UCSD-AML1 (cell line): Measurements from ENCODE around the gene ADORA2B.

Experiments
- DNase-seq: peaks from one replicate; lab custom pipeline; 2025; ENCODE audit not compliant: unreplicated experiment; lab: John Stamatoyannopoulos, UW

ADORA2B gene

DNA sequence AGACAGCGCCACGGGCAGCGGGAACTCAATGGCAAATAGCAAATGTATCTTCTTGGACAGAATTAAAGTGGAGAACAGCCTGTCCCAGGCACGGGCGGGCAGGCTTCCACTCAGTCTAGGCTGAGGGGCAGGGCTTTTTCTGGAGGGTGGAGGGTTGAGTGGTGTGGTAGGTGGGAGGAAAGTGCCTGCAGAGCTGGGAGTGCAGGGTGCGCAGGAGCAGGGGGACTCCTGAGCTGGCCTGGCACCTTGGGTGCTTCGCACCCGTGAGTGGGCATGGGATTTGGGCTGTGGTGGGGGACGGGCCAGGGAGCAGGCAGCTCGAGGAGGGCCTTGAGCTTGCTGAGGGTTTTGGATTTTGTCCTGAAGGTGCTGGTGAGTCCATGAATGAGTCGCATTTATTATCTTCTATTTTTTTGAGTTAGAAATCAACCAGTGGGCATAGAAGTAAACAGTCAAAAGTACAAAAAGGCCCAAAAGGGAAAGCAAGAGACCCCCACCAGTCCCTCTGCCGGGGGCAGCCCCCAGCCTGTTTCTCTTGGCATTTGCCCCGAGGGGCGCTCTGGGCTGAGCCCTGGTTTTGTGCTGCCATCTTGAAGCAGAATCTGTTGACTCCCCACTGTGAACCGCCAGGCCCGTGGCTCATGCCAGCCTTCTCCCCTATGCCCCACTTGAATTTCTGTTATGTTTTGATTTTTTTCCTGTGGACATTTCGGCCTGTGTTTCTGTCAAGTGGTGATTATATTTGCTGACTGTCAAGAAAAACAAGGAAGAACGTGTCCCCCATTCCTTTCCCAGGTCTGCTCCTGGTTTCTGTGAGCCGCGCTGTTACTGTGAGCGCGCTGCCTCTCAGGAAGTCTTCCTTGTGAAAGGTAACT, 8.2 kb downstream of the ADORA2B start:
- DNase-seq = no peak

DNA sequence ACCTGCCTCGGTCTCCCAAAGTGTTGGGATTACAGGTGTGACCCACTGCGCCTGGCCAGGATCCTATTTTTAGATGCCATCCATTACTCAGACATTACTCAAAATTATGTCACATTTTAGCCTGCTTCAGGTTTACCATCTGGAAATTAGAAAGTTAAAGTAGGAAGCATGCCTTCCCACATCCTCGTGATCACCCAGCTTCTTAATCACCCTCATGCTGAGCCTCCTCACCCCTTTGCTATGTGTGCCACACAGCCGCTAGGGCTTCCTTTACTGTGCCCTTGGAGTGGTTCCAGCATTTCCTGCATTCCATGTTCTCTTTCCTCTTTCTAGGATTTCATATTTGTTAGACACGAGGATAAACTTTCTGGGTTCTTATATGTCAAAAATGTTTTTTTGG, 9.3 kb downstream of the ADORA2B start:
- no peak for DNase-seq

DNA sequence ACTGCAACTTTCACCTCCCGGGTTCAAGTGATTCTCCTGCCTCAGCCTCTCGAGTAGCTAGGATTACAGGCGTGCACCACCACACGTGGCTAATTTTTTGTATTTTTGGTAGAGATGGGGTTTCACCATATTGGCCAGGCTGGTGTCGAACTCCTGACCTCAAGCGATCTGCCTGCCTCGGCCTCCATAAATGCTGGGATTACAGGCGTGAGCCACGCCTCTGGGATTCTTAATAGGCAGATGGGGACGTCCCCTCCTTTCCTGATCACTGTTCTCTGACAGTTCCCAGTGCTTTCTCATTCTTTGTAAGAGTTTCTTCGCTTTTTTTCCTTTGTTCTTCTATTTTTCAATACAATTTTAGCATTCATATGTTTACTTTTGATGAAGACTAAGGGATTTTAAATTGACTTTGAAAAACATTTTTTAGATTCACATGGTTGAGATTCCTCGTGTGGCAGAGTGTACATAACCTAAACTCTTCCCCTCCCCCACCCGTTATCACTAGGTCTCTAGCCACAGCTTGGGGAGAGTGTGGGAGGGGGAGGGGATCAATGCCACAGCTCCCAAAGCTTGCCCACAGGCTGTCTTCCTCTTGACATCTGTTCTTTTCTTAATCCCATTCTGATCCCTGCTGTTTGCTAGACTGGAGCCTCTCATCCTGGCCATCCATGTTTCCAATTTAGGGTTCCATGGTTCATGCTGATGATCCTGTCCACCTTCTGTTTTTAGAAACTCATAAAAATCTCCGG, 11.0 kb downstream of the ADORA2B start:
- peak; percentile 35 for DNase-seq

DNA sequence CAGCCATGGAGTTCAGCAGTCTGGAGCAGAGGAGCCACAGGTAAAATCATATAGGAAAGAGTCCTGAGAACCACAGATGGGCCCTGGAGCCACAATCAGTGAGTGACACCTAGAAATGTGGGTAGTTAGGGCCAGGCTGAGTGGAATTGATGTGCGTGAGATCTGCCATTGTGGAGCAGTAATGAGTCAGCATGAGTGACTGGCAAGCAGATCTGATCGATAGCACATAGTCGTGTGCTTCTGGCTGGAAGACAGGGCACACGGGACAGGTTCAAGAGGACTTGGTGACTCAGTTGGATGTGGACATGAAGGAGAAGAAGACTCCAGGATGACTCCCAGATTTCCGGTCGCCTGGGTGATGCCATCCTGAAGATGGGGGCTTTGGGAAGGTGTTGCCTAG, 12.3 kb downstream of the ADORA2B start:
- DNase-seq = no peak

DNA sequence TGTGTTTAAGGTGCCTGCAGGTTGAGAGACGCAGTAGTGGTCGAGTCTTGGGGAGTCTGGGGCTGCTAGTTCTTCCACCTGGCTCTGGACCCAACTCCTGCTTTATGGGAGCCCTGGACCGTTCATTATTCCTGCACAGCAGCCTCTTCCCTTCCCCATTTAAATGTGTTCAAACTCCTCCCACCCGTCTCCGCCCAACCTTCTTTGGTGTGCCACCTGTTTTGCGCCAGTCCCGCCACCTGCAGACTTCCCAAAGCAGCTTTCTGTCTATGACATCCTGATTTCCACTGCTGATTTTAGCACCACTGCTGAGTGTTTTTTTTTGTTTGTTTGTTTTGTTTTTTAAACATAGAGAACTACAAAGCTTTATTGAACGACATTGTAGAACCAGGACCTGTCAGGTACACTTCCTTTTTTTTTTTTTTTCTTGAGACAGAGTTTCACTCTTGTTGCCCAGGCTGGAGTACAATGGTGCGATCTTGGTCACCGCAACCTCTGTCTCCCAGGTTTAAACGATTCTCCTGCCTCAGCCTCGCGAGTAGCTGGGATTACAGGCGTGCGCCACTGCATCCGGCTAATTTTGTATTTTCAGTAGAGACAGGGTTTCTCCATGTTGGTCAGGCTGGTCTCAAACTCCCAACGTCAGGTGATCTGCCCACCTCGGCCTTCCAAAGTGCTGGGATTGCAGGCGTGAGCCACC, 12.8 kb downstream of the ADORA2B start:
- DNase-seq = no peak

DNA sequence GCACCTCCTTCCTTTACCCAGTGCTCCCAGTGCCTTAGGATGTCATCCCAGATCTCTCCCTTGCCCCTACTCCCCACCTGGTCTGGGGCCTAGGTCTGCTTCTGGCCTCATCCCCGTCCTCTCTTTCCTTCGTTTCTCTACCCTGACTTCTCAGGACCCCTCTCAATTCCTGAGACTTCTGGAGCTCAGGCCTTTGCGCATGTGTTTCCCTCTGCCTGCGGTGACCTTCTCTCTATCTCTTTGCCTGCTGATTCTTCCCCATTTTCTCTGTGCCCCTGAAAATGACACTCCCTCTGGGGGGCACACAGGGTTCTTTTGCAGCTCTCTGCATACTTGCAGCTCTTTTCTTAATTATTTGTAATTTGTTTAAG, 13.5 kb downstream of the ADORA2B start:
- no peak for DNase-seq

DNA sequence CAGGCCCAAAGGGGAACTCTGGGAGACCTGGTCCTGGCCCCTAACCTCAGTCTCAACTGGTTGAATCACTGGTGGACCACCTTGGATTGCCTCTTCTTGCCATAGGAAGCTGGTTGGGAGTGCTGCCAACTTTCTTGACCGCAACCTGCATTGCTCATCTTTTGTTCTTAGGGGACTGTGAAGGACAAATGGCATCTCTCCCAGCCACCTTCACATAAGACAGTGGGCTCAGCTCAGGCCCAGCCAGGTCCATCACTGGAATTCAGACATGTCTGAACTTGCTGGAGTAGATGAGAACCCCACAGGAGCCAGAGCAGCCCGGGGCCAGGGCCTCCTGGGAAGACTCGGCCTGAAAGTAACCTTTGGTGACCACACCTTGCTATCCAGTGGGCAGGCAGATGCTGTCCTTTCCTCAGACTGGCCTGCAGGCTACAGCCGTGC, 18.8 kb downstream of the ADORA2B start:
- DNase-seq = no peak

DNA sequence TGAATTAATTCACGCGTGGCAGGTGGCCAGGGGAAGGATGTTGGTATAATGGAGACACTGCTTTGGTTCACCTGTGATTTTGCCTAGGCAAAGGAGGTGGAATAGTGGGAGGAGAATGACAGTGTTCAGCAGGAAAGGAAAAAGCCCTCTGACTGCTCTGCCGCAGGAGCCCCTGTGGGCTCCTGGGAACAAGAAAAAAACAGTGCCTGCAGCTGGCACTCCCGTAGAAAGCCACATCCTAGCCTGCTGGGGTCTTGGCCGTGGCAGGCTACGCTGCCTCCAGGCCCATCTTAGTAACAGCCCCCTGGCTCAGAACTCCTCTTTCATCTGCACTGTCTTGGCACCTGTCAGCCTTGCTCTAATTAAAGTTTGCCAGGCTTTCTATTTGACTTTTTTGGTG, 20.6 kb downstream of the ADORA2B start:
- no peak for DNase-seq

DNA sequence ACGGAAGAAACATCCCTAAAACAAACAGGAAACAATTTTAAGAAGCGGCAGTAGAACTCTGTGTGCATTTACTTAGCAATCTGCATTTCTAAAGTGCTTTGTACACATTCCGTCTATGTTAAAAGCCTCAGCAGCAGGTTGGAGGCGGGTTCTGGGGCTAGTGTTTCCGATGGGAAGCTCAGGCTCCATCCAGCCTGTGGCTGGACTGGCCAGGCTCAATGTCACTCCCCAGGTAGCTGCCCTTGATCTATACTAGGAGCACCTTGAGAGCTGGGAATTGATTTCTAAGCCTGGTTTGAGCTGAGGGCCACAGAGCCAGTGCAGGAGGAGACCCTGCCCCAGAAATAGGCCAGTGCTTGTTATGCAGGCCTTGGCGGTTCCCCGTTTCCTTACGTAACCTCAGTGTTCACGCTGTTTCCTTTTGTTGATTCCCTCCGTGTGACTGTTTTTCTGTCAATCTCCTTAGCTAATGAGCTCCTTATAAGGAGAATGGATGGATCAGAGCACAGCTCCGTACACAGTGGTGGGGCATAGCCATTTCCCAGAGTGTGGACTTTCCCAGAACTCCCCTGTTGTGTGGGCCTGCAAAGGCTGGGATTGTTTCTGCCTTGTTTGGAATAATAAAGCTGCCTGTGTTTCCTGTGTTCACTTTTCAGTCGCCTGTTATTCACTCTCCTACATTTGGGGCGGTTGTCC, 21.4 kb downstream of the ADORA2B start:
- DNase-seq = peak; percentile 49

DNA sequence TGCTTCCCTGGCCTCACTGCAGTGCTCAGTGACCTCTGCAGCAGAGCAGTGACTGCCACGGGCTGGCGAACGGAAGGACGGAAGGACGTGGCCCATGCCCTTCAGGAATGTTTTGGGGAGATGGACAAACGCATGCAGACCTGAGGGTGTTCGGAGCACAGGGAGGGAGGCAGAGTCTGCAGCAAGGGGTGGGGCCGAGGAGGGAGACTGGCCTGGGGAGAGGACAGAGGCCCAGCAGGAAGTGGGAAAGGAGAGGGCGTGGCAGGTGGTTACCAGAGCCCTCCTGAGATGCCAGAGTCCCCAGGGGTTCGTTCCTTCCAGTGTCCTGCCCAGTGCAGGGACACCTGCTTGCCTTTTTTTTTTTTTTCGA, 21.9 kb downstream of the ADORA2B start:
- peak; percentile 49 for DNase-seq

DNA sequence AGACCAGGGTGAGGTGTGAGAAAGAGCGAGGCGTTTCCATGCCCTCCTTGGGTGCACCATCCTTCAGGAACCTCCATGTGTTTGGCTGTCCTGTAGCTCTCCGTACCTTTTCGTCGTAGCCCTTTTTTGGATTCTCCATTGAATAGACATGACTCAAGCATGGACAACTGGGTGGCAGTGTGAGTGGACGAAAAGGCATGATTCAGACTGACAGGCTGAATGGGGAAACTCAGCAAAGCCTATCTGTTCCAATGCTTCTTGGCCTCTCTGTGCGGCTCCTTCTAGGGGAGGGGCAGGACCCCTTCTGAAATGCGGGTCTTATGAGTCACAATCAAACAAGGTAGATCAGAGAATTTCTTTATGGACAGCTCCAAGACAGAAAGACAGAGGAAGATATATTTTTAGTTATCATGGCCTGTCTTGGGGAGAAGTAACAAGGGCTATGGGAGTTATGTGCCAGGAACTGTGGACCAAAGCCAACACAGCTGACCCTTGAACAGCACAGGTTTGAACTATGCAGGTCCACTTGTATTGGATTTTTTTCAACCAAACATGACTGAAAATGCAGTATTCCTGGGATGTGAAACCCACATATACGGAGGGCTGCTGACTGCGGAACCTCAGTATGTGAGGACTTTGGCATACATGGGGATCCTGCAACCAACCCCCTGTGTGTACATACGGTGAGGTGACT, 22.9 kb downstream of the ADORA2B start:
- no peak for DNase-seq

DNA sequence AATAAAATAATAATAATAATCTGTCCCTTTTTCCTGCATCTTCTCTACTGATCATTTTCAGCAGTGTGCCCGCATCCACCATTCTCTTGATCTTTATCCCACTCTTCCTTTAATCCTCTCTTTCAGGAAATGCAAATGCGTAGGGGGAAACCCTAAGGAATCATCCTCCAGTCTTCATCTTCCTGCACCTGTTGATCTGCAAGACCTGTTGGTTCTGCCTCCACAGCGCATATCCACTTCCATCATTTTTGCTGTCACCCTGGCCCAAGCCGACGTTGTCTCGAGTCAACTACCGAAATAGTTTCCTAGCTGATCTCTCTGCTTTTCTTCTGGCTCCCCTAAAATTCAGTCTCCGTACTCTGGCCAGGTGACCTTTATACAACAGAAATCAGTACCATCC, 24.5 kb downstream of the ADORA2B start:
- DNase-seq = no peak

DNA sequence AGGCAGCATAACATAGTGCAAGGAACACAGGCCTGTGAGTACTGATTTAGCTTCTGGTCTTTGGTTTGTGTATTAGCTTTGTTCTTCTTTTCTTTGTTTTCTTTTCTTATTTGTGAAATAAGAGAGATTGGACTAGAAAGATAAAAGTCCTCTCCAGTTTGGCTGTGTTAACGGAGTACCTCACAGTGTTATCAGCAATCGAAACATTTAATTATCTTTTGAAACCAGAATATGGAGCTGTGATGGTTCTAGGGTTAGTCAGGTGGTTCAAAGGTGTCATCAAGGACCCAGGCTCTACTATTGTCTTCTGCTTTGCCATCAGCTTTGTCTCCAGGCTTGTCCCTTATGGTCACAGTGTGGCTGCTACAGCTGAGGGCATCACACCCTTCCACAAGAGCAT, 25.6 kb downstream of the ADORA2B start:
- DNase-seq = no peak

DNA sequence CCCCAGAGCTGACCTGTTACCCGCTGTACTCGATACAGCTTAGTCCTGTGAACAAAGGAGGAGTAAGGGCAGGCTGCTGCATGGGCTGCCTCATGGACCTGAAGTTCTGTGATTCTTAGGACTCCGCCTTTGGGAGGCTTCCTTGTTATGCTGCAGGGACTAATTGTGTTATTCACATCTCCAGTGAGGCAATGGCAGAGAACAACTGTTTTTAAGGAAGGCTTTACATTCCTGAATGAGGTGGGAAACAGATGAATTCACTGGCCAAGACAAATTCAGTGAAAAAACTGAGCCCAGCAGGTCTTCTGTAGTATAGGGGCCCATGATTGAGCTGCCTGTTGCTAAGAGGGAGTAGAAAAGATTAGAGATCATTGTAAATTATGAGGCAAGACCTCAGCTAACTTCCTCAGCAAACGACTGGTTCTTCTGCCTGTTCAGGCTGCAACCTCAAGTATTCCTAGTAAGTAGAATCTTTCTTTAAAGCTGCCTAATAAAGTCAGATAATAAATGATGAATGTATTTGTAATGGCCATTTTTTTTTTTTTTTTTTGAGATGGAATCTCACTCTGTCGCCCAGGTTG, 26.3 kb downstream of the ADORA2B start:
- no peak for DNase-seq

DNA sequence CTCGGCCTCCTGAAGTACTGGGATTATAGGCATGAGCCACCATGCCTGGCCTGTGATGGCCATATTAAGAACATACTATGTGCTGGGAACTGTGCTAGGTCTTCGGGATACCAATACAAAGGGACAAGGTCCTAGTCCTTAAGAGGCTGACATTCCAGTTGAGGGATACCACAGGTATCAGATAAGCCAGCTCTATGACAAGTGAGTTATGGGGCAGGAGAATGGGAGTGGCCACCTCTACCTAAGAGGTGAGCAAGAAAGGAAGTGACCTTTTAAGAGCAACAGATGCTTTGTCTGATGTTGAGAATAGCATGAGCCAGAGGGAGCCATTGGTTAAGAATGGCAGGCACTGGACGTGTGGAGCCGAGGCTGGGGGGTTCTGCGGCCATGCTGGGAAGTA, 27.0 kb downstream of the ADORA2B start:
- DNase-seq = no peak

DNA sequence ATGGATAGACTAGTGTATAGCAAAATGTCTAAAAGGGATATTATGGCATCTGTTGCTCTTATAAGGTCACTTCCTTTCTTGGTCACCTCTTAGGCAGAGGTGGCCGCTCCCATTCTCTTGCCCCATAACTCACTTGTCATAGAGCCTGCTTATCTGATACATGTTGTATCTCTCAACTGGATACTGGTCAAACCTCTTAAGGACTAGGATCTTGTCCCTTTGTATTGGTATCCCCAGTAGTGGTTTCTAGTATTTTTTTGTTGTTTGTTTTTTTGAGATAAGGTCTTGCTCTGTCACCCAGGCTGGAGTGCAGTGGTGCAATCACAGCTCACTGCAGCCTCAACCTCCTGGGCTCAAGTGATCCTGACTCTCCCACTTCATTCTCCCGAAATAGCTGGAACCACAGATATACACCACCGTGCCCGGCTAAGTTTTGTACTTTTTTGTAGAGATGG, 27.6 kb downstream of the ADORA2B start:
- no peak for DNase-seq

DNA sequence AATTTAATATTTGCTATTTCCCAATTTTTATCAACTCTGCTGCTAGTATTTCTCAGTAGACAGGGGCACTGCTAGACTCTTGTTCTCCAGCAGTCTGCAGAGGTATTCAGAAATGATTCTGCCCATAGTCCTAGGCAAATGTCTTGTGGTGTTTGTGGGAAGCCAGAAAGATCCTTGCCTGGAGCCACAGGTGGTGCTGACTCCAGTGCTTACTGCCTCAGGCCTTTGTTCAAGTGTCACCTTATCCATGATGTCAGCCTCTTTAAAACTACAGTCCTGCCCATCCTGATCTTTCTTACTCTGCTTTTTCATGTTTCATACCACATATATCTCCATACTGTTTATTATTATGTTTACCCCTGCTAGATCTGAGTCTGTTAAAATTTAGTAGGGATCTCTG, 28.1 kb downstream of the ADORA2B start:
- DNase-seq = no peak

DNA sequence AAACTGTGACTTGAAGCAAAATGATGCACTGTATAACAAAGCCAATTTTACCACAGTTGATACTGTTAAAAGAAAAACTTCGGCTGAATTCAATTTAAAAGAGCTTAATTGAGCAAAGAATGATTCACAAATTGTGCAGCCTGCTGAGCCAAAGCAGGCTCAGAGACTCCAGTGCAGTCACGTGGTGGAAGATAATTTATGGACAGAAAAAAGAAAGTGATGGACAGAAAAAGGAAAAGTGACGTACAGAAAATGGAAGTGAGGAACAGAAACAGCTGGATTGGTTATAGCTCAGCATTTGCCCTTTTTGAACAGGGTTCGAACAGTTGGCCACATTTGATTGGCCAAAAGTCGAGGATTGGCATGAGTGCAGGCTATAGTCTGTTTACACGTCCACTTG, 28.9 kb downstream of the ADORA2B start:
- DNase-seq = no peak

DNA sequence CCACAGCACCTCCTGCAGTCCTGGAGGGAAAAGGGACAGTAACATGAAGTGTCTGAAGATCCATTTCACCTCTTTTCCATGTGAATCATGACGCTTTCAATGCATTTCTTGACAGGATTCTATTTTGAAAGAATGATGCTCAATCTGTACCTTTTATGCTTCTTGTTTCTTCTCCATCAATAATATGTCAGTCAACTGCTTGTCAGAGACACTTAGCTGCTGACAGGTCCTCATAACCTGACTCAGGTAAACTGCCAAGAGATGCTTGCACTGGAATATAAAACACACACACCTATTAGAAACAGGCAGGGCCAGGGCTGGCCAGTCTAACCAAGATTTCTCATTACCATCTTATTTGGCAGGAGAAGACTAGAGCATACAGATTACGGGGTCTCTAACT, 33.0 kb downstream of the ADORA2B start:
- no peak for DNase-seq

DNA sequence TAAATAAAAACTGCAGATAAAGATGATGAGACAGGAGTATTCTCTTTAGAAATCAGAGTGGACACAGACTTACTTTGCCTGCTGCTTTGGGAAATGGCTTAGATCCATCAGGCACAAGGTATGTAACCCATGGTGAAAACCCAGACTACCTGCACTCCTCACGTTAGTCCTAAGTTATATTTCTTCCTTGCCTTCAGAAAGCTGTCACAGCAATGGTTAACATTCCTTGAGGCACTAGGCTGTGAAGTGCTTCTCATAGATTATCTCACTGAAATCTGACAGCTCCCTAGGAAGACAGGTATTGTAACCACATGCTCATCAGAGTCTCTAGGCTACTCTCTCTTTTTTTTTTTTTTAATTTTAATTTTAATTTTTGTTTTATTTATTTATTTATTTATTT, 33.7 kb downstream of the ADORA2B start:
- no peak for DNase-seq
